ENCODE measurements around the gene TNFRSF14. TPM values are rescaled to one million over a fixed set of nuclear protein-coding genes. Genes with fewer than 3 reads are reported as not detected.

TNFRSF14 gene
- total and polyA plus RNA-seq, 9 of the 15 experiments (the other 6 are each of a cell fraction or from before 2014, with no cell fraction given) = 0.11 to 2.3 (median 0.68) TPM; not detected in 2

DNA sequence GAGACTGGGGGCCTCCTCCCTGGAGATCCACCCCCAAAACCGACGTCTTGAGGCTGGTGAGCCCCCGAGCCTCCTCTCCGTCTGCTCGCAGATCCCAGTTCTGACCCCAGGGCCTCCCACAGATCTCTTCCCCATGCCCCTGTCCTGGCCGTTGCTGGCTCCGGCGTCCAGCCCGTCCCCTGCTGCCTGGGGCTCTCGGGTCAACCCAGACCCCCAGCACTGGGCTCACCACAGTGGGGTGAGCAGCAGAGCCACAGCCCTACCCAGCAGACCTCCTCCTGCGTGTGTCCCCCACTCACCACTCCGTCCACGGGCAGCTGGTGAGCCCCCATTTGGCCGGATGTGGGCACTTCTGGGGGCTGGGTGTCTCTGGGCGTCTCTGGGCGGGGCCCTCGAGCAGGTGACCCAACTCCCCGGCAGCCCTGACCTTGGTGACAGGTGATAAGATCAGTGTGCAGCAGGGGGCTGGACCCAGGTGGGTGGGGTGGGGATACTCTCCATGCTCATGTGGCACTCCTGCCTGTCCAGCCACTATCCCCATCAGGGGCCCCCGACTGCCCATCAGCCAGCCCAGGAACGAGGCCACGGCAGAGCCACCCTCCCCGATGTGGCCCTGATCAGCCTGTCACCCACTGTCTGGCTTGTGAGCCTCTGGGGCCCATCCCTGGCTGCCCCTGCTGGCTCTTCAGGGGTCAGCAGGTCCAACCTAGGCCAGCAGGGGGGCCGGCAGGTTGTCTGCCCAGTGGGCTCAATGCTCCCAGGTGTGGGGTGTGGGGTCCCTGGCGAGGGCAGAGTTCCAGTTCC, 709 bp downstream of the TNFRSF14 start (continued):
- 0 out of 2 replicates have a peak, but pooled peaks have one; percentile 33 for TF ChIP-seq AFF4 (CRISPR knock-in tag; IDR thresholded peaks at IDR 0.05)
- peak; percentile 54; the same call in 1 of the 2 replicates for TF ChIP-seq GABPB1 (CRISPR knock-in tag; IDR thresholded peaks at IDR 0.05)
- no peak for TF ChIP-seq NR1H2 (CRISPR knock-in tag; IDR thresholded peaks at IDR 0.05)
- no peak for TF ChIP-seq ZNF140 (CRISPR knock-in tag; IDR thresholded peaks at IDR 0.05)
- TF ChIP-seq NFXL1 (CRISPR knock-in tag; IDR thresholded peaks at IDR 0.05) = no peak
- 0 out of 2 replicates have a peak, but pooled peaks have one; percentile 40 for TF ChIP-seq KAT7 (CRISPR knock-in tag; IDR thresholded peaks at IDR 0.05; ENCODE audit: borderline replicate concordance)
- TF ChIP-seq IRF2 (CRISPR knock-in tag; IDR thresholded peaks at IDR 0.05) = no peak
- TF ChIP-seq CHAMP1 (IDR thresholded peaks at IDR 0.05) = no peak
- no peak for TF ChIP-seq HDAC2 (IDR thresholded peaks at IDR 0.05)
- no peak for TF ChIP-seq ZNF668 (CRISPR knock-in tag; IDR thresholded peaks at IDR 0.05)
- TF ChIP-seq, protein P1, sequence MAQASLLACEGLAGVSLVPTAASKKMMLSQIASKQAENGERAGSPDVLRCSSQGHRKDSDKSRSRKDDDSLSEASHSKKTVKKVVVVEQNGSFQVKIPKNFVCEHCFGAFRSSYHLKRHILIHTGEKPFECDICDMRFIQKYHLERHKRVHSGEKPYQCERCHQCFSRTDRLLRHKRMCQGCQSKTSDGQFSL (CRISPR knock-in tag; IDR thresholded peaks at IDR 0.05) = no peak
- TF ChIP-seq, protein P1 (tag; IDR thresholded peaks at IDR 0.05) = no peak
- TF ChIP-seq SMAD3 (CRISPR knock-in tag; conservative IDR thresholded peaks at IDR 0.05) = 0 out of 2 replicates have a peak, but pooled peaks have one; percentile 18
- TF ChIP-seq NR2C2 (CRISPR knock-in tag; IDR thresholded peaks at IDR 0.05) = no peak
- peak; percentile 68 for TF ChIP-seq NR2C2 (tag; IDR thresholded peaks at IDR 0.05)
- TF ChIP-seq, protein P2, sequence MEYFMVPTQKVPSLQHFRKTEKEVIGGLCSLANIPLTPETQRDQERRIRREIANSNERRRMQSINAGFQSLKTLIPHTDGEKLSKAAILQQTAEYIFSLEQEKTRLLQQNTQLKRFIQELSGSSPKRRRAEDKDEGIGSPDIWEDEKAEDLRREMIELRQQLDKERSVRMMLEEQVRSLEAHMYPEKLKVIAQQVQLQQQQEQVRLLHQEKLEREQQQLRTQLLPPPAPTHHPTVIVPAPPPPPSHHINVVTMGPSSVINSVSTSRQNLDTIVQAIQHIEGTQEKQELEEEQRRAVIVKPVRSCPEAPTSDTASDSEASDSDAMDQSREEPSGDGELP (CRISPR knock-in tag; IDR thresholded peaks at IDR 0.05; ENCODE audit: borderline replicate concordance) = peak; percentile 66
- no peak for TF ChIP-seq ZEB2 (IDR thresholded peaks at IDR 0.05)
- 0 out of 2 replicates have a peak, but pooled peaks have one; percentile 19 for TF ChIP-seq RBFOX2 (IDR thresholded peaks at IDR 0.05; ENCODE audit: low read depth, low read length)
- TF ChIP-seq ESRRB (CRISPR knock-in tag; IDR thresholded peaks at IDR 0.05; ENCODE audit: borderline replicate concordance) = no peak
